HFFc6 (cell line): ENCODE measurements around the gene CEP76. TPM values are rescaled to one million over a fixed set of nuclear protein-coding genes. Genes with fewer than 3 reads are reported as not detected.
"Not testable (repeated sequence)": the region's sequence is repeated elsewhere in the genome, so short reads cannot be mapped to it uniquely, and the experiment has no call there.

ENCODE experiments used
- DNase-seq: peaks from one replicate; pipeline ENCODE4 v3.0.0-alpha.2; 2018
- H3K27ac Mint-ChIP-seq: 2 replicates; pipeline ENCODE4 v1.8.0; 2020; ENCODE audit warnings: mild to moderate bottlenecking, mixed read lengths
- H3K27me3 Mint-ChIP-seq: 2 replicates; pipeline ENCODE4 v1.8.0; 2021; ENCODE audit warnings: mild to moderate bottlenecking, moderate library complexity, mixed read lengths; ENCODE audit not compliant: insufficient read depth
- H3K36me3 Mint-ChIP-seq: 2 replicates; pipeline ENCODE4 v1.8.0; 2021; ENCODE audit warnings: low read depth, mixed read lengths
- H3K4me1 Mint-ChIP-seq: 2 replicates; pipeline ENCODE4 v1.8.0; 2020; ENCODE audit warnings: low read depth, mixed read lengths
- H3K4me3 Mint-ChIP-seq: 2 replicates; pipeline ENCODE4 v1.8.0; 2020; ENCODE audit warnings: mild to moderate bottlenecking, moderate library complexity, mixed read lengths
- H3K9me3 Mint-ChIP-seq: 2 replicates; pipeline ENCODE4 v1.8.0; 2020; ENCODE audit warnings: mild to moderate bottlenecking, mixed read lengths
- total RNA-seq, 6 experiments: library from RNA; stranded (reverse); fragmentation: NEBNext Ultra II Directional; extraction: Animal tissue kit (Norgen Biotek cat#: 25700); gene quantifications; 2 replicates in 1 of 6; 3 replicates in 5 of 6; pipeline ENCODE4 v1.2.3, GENCODE V29; 2021
- TF ChIP-seq, protein P1 (sequence below): fragments of 200-600 bp; sonication (generic); IDR thresholded peaks from 2 replicates; pipeline ENCODE4 v1.5.0; 2021; ENCODE audit warnings: antibody characterized with exemption, mild to moderate bottlenecking

Gene CEP76
- total RNA-seq, 6 experiments from 2014 or later: 5.5 to 8.0 (median 7.6) TPM

DNA sequence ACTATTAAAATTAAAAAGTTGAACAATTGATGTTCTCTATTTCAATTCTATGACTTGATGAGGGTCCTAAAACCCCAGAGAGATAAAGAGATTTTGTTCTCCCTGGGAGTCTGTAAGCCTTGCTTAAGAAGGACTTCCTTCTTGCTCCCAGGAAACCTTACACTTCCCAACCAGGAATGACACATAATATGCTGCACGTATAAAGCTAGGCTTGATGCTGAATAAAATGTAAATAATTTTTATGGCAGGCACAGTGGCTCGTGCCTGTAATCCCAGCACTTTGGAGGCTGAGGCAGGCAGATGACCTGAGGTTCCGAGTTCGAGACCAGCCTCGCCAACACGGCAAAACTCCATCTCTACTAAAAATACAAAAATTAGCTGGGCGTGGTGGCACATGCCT, 72.4 kb downstream of the CEP76 start:
- H3K4me3 Mint-ChIP-seq: no peak overlapping the region
- H3K9me3 Mint-ChIP-seq: peaks cover 6% of the 10 kb centered on the region
- peaks cover 10% of the 10 kb centered on the region for H3K36me3 Mint-ChIP-seq
- peak overlapping the region; percentile 61 for H3K27ac Mint-ChIP-seq
- peaks cover 30% of the 10 kb centered on the region for H3K4me1 Mint-ChIP-seq
- TF ChIP-seq, protein P1, sequence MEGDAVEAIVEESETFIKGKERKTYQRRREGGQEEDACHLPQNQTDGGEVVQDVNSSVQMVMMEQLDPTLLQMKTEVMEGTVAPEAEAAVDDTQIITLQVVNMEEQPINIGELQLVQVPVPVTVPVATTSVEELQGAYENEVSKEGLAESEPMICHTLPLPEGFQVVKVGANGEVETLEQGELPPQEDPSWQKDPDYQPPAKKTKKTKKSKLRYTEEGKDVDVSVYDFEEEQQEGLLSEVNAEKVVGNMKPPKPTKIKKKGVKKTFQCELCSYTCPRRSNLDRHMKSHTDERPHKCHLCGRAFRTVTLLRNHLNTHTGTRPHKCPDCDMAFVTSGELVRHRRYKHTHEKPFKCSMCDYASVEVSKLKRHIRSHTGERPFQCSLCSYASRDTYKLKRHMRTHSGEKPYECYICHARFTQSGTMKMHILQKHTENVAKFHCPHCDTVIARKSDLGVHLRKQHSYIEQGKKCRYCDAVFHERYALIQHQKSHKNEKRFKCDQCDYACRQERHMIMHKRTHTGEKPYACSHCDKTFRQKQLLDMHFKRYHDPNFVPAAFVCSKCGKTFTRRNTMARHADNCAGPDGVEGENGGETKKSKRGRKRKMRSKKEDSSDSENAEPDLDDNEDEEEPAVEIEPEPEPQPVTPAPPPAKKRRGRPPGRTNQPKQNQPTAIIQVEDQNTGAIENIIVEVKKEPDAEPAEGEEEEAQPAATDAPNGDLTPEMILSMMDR: no peak
- H3K27me3 Mint-ChIP-seq: no peaks in the 10 kb centered on the region
- peak; percentile 31 for DNase-seq

DNA sequence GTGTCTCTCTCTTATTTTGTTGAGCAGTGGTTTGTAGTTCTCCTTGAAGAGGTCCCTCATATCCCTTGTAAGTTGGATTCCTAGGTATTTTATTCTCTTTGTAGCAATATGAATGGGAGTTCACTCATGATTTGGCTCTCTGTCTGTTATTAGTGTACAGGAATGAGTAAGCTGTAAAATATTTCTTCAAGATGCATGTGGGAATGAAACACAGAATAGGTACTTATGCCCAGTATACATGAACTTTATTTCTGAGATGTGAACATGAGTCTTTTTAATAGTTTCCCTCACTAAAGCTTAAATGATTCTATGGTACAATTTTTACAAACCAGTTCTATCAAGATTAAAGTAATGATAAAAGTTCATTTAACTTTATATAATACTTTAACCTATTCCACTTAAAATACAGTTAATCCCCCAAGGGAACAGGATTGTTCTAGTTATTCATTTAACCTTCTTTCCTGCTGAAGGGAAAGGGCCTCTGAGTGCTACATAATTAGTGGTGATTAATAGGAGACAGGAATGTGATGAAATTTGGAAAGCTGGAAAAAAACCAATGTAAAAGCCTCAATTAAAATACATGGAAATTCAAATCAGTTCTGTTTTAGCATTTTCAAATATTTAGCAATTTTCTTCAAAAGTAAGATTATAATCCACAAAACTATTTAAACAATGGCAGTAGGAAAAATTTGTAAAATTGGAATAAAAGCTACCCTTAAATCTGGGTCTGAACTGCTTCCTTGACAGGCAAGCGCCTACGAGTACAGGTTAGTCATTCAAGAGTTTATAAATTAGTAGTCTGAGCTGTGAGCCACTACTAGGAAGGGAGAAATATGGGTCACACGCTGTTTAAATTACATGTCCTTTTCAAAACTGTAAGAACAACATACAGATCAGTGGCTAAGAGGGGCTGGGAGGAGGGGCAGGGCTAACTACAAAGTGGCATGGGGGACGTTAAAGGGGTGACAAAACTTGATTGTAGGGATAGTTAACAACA, 73.5 kb downstream of the CEP76 start:
- peaks cover 6% of the 10 kb centered on the region for H3K9me3 Mint-ChIP-seq
- peak overlapping the region; percentile 55 for H3K4me3 Mint-ChIP-seq
- TF ChIP-seq, protein P1: no peak
- H3K4me1 Mint-ChIP-seq: peaks cover 30% of the 10 kb centered on the region
- peak; percentile 69 for DNase-seq
- peaks cover 11% of the 10 kb centered on the region for H3K36me3 Mint-ChIP-seq
- no peaks in the 10 kb centered on the region for H3K27me3 Mint-ChIP-seq
- H3K27ac Mint-ChIP-seq: peak overlapping the region; percentile 90

DNA sequence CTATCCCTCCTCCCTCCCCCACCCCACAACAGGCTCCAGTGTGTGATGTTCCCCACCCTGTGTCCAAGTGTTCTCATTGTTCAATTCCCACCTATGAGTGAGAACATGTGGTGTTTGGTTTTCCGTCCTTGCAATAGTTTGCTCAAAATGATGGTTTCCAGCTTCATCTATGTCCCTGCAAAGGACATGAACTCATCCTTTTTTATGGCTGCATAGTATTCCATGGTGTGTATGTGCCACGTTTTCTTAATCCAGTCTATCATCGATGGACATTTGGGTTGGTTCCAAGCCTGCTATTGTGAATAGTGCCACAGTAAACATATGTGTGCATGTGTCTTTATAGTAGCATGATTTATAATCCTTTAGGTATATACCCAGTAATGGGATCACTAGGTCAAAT, 75.3 kb downstream of the CEP76 start:
- not testable (repeated sequence) for H3K9me3 Mint-ChIP-seq, H3K4me3 Mint-ChIP-seq, H3K27ac Mint-ChIP-seq, DNase-seq, H3K27me3 Mint-ChIP-seq
- Mint-ChIP-seq H3K4me1 (peaks cover 38% of the 10 kb centered on the region), H3K36me3 (peaks cover 15% of the 10 kb centered on the region)

- H3K36me3 Mint-ChIP-seq: peaks cover 21% of the 10 kb centered on the region
- no peak for DNase-seq
- H3K4me1 Mint-ChIP-seq: peaks cover 46% of the 10 kb centered on the region
- H3K9me3 Mint-ChIP-seq: peaks cover 6% of the 10 kb centered on the region
- TF ChIP-seq, protein P1: no peak
- H3K27me3 Mint-ChIP-seq: no peaks in the 10 kb centered on the region
- no peak overlapping the region for H3K4me3 Mint-ChIP-seq
- H3K27ac Mint-ChIP-seq: no peak overlapping the region
These were observed 77.3 kb downstream of the CEP76 start for GRCh38 chr18:12625241-12625640.

Other genes starting within 250 kb of the CEP76 start
- 10 to 100 TPM; 22.2 to 33.7 (median 28.2) TPM for gene SPIRE1, start 44.6 kb downstream of the CEP76 start, total RNA-seq
- gene PSMG2, start 319 bp upstream of the CEP76 start, total RNA-seq: 10 to 100 TPM; 55.9 to 78.3 (median 70.4) TPM
- gene PTPN2, start 181.5 kb upstream of the CEP76 start, total RNA-seq: 10 to 100 TPM; 21.1 to 24.4 (median 23.2) TPM
- gene SEH1L, start 245.3 kb upstream of the CEP76 start, total RNA-seq: 10 to 100 TPM; 54.8 to 61.8 (median 58.0) TPM